ENCODE results near the gene GPX8.

Gene GPX8

DNA sequence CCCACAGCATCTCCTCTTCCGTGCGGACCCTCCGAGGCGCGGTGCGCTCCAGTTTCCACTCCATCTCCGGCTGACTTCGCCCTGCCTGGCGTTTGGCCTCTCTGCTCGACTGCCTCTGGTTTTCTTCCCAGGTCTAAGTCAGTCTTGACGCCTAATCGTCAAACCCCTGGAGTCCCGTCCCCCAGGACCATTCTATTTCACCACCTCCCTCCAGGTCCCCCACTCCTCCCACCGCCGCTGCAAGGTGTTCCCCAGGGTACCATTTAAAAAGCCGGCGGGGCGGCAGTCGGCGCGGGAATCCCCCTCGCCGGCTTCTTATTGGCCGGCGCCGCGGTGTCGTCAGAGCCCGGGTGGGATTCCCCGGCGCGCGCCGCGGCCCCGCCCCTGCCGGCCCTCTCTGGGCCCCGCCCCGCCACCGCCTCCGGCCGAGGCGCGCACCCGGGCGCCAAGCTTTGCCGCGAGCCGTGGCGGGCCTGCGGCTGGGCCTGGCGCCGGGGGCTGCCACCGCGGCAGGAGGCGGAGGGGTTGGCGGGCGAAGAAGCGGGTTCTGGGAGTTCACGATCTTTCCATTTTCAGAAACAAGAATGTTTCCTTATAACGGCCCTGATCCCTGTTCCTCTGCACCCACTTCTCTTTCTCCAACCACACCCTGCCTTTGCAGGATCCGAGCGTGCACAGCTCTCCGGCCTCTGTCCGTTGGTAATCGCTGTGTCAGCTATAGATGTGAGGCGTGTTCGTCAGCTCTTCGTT is 13.1 kb downstream of the GPX8 start, which contains the start of gene CDC20B:
TSS of gene CDC20B (minus strand) at position 241 of the 750 bp plus-strand sequence. CDS start at position 64, 177 bp downstream.
- DNase-seq: no peak

DNA sequence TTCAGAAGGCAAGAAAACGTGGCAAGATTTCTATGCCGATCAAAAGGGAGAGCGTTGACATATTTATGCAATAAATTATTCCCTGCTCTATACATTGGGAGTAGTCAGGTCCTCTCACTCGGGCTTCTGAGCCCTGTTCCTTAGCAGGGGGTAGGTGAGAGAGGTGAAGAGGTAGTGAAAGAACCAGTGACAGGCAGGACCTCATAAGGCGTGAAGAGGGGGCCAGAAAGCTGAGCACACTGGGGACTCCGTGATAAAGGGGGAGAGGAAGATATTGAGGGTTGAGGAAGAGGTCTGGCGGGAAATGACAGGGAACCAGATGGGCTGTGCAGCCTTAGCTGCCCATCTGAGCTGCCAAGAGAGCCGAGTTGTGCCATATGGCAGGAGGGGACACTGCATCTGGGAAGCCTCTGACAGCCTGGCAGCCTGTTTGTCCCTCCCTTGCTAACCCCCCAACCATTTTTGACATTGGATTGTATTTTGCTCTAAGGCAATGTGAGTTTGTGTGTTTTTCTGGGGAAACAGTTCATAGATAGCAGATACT is 13.8 kb downstream of the GPX8 start:
- DNase-seq: no peak

DNA sequence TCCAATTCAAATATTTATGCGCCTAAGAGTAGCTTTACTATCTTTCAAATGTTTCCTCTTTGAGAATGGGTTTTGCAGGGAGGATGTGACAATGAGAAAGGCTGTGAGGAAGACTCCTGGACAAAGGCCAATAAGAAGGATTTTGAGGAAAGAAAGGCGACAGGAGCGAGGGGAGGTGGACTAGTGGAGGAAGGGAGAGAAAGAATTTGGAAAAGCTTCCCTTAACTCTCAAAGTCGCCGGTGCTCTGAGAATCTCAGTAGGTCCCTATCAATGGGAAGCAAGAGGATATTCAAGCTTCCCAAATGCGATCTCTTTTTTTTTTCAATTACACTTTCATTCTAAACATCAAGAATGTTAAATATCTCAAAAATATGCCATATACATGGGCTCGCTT is 15.8 kb downstream of the GPX8 start:
- no peak for DNase-seq

DNA sequence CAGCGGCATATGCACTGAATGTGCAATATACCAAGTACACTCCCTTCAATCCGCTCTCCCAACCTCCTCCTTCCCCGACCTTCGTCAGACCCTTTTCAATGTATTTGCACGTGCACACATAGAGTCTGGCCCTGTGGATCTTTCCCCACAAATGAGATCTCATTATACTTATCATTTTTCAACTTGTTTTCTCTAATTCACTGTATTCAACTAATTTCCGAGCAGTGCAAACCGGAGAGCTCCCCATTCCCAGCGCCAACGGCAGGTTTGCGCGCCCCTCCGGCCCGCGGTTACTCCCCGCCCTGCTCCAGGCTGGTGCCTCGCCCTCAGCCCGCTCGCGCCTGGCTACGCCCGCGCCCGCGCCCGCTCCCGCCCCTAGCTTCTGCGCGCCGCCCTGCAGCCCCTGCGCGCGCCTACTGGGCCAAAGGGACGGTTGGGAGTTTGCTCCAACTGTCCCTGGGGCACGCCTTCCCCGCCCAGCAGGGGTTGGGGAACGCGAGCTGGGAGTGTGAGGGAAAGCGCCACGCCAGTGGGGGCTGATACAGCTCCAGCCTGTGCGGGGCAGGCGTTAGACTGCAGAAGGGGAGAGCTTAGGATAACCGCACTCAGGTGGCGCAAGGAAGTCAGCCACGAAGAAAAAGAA is 16.3 kb downstream of the GPX8 start:
- peak; percentile 32 for DNase-seq

DNA sequence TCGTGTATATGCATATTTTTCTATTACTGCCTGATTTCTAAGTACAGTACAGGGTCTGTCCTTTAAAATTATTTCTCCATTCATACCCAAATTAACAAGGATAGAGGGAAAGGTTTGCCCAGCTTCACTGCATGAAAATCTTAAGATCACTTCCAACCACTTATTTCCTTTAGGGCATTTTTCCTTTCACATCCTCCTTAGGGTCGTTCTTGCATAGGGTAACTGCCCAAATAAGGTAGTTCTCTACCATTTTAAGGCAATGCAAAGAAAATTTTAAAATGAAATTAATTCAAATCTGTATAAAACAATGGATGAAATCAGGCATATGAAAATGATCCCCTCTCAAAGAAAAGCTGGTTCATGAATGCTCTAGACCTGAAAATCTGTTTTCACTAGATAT is 17.1 kb downstream of the GPX8 start:
- no peak for DNase-seq

DNA sequence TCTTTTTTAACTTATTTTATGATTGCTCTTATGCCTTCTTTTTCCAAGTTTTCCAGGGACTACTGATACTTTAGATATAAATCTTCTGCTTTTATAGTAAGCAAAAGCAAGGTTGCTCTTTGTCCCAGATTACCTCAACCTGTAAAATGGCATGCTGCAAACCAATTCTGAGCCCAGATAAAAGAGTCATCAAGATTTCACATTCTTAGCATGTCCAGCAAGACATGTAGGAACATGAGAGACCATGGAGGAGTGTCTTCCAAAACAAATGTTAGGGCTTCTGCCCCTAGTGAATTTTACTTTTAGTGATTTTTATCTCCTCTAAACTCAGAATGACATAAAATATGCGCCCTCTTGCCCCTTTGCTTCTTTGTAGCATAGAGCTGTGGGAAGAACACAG is 20.0 kb downstream of the GPX8 start:
- no peak for DNase-seq

DNA sequence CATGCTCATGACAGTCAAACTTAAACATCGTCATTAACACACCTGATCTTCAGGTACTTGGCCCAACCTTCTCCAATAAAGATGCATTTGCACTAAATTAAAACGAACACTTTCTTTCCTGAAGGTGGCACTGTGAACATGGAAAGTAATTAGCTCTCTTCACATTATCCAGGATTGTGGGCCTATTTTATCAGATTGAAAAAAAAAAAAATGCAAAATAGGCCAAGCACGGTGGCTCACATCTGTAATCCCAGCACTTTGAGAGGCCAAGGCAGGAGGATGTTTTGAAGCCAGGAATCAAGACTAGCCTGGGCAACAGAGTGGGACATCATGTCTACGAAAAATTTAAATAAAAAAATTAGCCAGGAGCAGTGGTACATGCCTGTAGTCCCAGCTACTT is 27.4 kb downstream of the GPX8 start:
- DNase-seq: peak; percentile 4

DNA sequence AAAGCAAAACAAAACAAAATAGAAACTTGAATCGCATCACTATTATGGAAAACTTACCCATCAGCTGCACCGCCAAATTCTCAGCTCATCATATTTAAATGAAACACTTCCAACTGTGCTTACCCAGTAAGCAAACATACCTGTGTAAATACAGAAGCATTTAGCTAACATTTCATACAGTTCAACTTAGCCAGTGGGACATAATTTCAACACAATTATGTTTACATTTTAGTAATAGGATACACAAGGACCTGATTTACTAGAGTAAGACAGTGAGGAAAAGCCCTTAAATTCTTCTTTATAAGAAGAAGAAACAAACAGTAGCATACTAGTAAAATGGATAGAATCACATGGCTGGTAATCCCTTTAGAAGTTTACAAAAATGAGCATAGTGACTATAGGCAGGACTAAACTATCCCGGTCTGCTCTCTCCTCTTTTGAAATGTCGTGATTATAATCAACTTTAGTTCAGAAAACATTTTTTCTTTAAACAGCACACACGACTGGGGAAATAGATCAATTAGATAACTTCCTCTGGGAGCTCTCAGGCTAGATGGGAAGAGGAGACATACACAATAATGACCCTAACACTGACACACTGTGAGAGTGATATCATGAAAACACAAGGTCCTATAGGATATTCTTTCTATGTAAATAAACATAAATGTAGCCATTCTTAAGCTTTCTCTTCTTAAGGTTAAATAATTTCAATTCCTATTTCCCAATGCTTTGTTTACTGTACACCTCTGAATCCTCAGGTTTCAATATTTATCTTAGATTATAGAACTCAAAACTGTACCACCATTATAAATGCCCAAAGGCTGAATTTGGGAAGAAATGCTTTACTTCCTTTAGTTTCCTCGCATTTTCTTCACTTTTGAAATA is 28.9 kb downstream of the GPX8 start:
- peak; percentile 32 for DNase-seq

DNA sequence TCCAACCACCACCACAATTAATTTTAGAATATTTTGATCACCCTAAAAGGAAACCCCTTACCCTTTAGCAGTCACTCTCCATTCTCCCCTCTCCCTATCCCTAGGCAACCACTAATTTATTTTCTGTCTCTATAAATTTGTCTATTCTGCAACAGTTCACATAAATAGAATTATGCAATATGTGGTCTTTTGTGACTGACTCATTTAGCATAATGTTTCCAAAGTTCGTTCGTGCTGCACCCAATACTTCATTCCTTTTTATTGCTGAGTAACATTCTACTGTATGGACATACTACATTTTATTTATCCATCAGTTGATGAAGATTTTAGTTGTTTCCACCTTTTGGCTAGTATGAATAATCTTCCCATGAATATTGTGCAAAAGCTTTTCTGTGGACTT is 31.2 kb downstream of the GPX8 start:
- DNase-seq: no peak

DNA sequence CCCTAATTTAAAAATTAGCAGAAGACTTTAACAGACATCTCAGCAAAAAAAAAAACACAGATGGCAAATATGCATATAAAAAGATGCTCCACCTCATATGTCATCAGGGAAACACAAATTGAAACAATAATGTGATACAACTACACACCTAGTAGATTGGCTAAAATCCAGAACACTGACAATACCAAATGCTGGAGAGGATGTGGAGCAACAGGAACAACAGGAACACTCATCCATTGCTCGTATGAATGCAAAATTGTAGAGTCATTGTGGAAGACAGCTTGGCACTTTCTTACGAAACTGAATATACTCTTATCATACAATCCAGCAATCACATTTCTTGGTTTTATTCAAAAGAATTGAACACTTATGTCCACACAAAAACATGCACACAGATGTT is 45.0 kb downstream of the GPX8 start:
- DNase-seq: no peak

DNA sequence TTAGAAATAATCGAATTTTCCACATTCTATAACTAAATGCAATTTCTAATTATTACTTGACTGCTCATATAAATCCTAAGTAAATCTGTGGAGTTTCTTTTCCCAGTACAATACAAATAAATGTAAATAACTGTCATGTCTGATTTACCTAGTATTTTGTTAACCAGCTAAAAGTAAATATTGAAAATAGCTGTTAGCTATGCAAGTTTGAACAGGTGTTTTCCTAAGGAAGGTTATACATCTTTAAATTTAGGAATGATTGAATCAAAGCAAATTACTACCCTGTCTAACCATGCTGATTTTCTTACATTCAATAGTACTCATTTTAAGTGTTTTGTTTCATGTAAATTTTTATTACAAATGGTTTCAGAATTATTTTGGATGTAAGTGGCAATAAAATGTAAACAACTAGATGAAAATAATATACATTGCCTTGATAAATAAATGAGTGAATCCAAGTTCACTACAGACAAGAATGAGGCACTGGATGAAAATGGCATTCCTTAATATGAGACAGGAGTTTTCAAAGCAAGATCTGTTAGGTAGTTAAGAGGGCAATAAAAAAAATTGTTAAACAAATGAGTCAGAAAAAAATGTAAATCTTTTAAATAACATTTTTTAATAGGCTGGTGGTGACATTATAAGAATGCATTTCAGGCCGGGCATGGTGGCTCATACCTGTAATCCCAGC is 51.4 kb downstream of the GPX8 start:
- DNase-seq: no peak

Measured in DMS153 (cell line).